Glutamatergic neuron (in vitro differentiated cells): Measurements from ENCODE around the gene CHRNG. TPM values are rescaled to one million over a fixed set of nuclear protein-coding genes. Genes with fewer than 3 reads are reported as not detected.

Source experiments
- DNase-seq: peaks from one replicate; pipeline ENCODE4 v3.0.0; 2022
- H3K27ac Mint-ChIP-seq: one replicate; pipeline ENCODE4 v1.8.0; 2020; ENCODE audit warnings: mild to moderate bottlenecking, mixed read lengths, inconsistent platforms; ENCODE audit not compliant: unreplicated experiment
- H3K27me3 Mint-ChIP-seq: one replicate; pipeline ENCODE4 v1.8.0; 2020; ENCODE audit warnings: mild to moderate bottlenecking, moderate library complexity, mixed read lengths, inconsistent platforms; ENCODE audit not compliant: unreplicated experiment
- H3K36me3 Mint-ChIP-seq: one replicate; pipeline ENCODE4 v1.8.0; 2020; ENCODE audit warnings: mild to moderate bottlenecking, mixed read lengths, inconsistent platforms; ENCODE audit not compliant: unreplicated experiment
- H3K4me1 Mint-ChIP-seq: one replicate; pipeline ENCODE4 v1.8.0; 2020; ENCODE audit warnings: mild to moderate bottlenecking, low read depth, mixed read lengths, inconsistent platforms; ENCODE audit not compliant: unreplicated experiment
- H3K4me3 Mint-ChIP-seq: one replicate; pipeline ENCODE4 v1.8.0; 2020; ENCODE audit warnings: mild to moderate bottlenecking, mixed read lengths, inconsistent platforms; ENCODE audit not compliant: unreplicated experiment
- H3K9me3 Mint-ChIP-seq: one replicate; pipeline ENCODE4 v1.8.0; 2020; ENCODE audit warnings: mild to moderate bottlenecking, moderate library complexity, mixed read lengths, inconsistent platforms; ENCODE audit not compliant: unreplicated experiment
- total RNA-seq: library from RNA; stranded (reverse); fragmentation: NEBNext Ultra II Directional; extraction: Animal tissue kit (Norgen Biotek cat#: 25700); gene quantifications from one replicate; pipeline ENCODE4 v1.2.1, GENCODE V29; 2021; ENCODE audit not compliant: unreplicated experiment
- TF ChIP-seq, protein P1 (sequence below): fragments of 200-600 bp; sonication (generic); IDR thresholded peaks from one replicate; pipeline ENCODE4 v1.5.0; 2021; ENCODE audit not compliant: partially characterized antibody, unreplicated experiment

Gene CHRNG
- total RNA-seq, 1 donor from 2014 or later = 3.5 TPM

DNA sequence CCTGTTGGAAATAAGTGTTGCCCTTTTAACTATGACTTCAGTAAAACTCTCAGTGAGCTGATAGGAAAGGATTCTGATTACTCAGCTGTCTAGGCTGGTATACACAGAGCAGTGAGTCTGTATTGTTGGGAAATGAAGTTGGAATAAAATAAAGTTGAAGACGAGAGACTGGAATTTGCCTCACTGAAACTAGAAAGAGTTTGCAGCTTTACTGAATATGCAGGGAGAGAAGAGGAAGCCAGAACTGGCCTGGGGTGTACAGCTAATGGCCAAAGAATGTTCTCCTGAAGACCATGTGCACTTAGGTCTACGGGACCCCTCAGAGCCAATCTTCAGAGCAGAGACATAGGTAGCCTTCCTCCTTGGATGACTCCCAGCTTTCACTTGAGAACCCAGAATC, 37.5 kb downstream of the CHRNG start:
- Mint-ChIP-seq H3K9me3 (no peaks in the 10 kb centered on the region), H3K27ac (no peak overlapping the region), H3K36me3 (no peaks in the 10 kb centered on the region), H3K27me3 (no peaks in the 10 kb centered on the region), H3K4me1 (no peaks in the 10 kb centered on the region), H3K4me3 (no peak overlapping the region)
- TF ChIP-seq, protein P1, sequence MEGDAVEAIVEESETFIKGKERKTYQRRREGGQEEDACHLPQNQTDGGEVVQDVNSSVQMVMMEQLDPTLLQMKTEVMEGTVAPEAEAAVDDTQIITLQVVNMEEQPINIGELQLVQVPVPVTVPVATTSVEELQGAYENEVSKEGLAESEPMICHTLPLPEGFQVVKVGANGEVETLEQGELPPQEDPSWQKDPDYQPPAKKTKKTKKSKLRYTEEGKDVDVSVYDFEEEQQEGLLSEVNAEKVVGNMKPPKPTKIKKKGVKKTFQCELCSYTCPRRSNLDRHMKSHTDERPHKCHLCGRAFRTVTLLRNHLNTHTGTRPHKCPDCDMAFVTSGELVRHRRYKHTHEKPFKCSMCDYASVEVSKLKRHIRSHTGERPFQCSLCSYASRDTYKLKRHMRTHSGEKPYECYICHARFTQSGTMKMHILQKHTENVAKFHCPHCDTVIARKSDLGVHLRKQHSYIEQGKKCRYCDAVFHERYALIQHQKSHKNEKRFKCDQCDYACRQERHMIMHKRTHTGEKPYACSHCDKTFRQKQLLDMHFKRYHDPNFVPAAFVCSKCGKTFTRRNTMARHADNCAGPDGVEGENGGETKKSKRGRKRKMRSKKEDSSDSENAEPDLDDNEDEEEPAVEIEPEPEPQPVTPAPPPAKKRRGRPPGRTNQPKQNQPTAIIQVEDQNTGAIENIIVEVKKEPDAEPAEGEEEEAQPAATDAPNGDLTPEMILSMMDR = no peak
- DNase-seq = no peak

DNA sequence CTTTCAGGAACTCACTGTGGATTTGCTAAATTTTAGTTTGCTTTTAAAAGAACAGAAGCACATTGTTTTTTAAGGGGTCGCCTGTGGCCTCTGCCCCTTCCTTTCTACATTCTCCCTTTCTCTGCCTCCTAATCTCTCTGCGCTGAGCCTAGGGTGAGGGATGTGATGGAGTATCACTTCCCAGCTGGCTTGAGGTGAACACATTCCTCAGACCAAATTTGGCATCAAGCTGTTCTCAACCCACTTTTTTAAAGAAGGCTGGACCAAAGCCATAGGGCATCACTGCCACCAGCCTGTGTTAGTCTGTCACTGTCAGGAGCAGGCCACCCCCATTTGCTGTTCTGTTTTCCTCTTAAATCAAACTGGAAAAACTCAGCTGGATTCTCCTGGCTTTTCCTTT, 38.3 kb downstream of the CHRNG start:
- Mint-ChIP-seq H3K4me3 (no peak overlapping the region), H3K4me1 (no peaks in the 10 kb centered on the region), H3K27me3 (no peaks in the 10 kb centered on the region), H3K36me3 (no peaks in the 10 kb centered on the region), H3K9me3 (no peaks in the 10 kb centered on the region), H3K27ac (no peak overlapping the region)
- TF ChIP-seq, protein P1 = no peak
- DNase-seq = no peak

DNA sequence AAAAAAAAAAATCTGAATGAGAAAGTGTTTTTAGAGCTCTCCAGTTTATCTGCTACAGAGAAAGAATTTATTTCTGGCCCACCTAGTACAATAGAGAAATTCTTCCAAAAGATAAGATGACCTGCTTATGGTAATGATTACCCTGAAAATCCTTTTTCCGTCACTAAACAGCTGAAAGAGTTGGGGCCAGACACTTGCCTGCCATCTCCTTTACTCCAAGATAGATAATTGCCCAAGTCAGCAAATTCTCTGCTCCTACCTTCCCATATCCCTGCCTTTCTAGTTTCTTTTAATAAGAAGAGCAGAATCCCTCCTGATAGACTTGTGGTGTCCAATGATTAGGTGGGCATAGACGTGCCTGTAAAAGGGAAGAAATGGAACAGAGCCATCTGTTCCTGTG, 39.1 kb downstream of the CHRNG start:
- H3K4me3 Mint-ChIP-seq = no peak overlapping the region
- H3K27ac Mint-ChIP-seq = no peak overlapping the region
- DNase-seq = no peak
- no peaks in the 10 kb centered on the region for H3K36me3 Mint-ChIP-seq
- H3K27me3 Mint-ChIP-seq = no peaks in the 10 kb centered on the region
- TF ChIP-seq, protein P1 = no peak
- no peaks in the 10 kb centered on the region for H3K9me3 Mint-ChIP-seq
- H3K4me1 Mint-ChIP-seq = no peaks in the 10 kb centered on the region

DNA sequence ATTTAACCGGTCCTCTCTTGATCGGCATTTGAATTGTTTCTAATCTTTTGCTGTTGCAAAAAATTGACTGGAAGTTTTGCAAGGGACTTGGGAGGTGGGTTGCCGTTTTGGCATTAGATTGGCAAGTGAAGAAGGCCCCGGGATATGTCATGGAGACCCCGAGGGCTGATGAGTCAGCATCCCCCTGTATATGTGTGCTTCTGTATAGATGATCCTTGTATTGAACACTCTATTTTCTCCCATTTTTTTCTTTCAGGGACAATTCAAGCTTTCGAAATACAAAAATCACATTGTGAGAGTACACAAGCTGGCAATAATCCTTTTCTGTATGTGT, 41.1 kb downstream of the CHRNG start:
- no peak overlapping the region for H3K4me3 Mint-ChIP-seq
- TF ChIP-seq, protein P1 = no peak
- no peak overlapping the region for H3K27ac Mint-ChIP-seq

DNA sequence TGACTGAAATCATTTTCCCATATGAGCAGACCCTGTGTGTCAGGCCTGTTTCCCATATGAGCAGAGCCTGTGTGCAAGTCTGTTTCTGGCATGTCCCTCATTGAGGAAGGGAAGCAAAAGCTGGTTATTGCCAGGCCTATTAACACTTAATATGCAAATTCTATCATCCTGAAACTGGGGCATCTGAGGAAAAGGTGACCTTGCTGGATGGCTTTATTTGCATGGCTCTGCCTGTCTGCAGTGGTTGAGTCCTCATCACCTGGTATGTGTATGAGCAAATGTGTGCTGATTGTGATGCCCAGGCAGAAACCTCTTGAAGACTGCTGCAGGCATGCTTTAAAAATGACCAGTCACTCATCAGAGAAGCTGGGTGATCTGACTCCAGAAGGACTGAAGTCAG, 42.2 kb downstream of the CHRNG start:
- Mint-ChIP-seq H3K36me3 (peaks cover 5% of the 10 kb centered on the region), H3K9me3 (no peaks in the 10 kb centered on the region), H3K4me1 (no peaks in the 10 kb centered on the region), H3K27ac (no peak overlapping the region), H3K4me3 (no peak overlapping the region), H3K27me3 (no peaks in the 10 kb centered on the region)
- TF ChIP-seq, protein P1 = no peak
- DNase-seq = no peak

More for the DNA sequence above, 41.1 kb downstream of the CHRNG start:
- no peaks in the 10 kb centered on the region for H3K4me1 Mint-ChIP-seq
- no peak for DNase-seq
- H3K27me3 Mint-ChIP-seq = no peaks in the 10 kb centered on the region
- peaks cover 5% of the 10 kb centered on the region for H3K36me3 Mint-ChIP-seq
- H3K9me3 Mint-ChIP-seq = no peaks in the 10 kb centered on the region
